NCI-H345 (cell line): ENCODE results near the gene ADIG.

ENCODE experiments used
- DNase-seq: peaks from one replicate; lab custom pipeline; 2025; lab: John Stamatoyannopoulos, UW

ADIG gene

GRCh38 chr20:38602185-38602581 is 21.2 kb downstream of the ADIG start:
- no peak for DNase-seq

DNA sequence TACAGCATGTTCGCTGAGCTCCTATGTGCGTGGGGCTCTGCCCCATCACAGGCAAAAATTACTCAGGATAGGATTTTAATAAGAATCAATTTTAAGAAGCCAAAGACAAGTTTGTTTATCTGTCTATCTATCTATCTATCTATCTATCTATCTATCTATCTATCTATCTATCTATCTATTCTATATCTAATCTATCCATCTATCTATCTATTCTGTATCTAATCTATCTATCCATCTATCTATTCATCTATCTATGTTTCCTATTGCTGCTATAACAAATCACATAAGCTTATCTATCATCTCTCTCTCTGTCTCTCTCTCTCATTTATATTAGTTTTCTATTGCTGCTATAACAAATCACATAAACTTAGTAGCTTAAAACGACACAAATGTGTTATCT is 22.3 kb downstream of the ADIG start:
- no peak for DNase-seq

GRCh38 chr20:38604873-38605303 is 23.9 kb downstream of the ADIG start:
- DNase-seq = no peak

DNA sequence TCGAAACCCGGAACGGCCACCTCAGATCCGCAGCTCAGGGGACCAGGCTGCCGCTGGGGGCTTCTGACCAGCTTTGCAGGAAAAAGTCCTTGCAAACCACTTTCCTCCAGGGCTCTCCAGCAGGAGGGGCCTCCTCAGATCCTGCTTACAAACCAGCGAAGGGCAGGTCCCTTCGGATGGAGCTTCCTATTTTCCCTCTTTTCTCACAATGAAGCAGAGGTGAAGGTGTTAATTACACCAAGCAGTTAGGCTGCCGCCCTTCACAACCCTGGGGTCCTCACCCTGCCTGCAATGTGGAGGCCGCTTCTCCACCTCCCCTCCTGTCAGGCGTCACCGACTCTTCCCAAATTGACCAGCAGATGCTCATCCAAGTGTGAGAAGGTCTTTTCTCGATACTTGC is 26.4 kb downstream of the ADIG start:
- DNase-seq = no peak

DNA sequence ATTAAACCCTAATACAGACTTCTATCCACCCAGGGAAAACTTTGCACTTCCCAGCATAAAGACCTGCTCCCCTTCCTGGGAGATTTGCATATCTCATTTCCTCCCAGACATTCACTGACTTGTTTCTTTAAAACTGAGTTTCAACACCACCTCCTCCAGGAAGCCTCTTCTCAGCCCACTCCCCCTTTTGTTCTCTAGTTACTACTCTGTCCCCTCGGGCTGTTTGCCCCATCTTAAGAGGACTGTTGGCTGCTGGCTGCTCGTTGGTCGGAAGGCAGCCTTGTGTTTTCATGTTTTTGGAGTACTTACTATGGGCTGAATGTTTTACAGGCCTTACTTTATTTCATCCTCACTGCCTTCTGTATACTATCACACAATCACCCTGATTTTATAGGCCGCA is 27.2 kb downstream of the ADIG start:
- DNase-seq = no peak

GRCh38 chr20:38609815-38610214 is 28.8 kb downstream of the ADIG start:
- no peak for DNase-seq

GRCh38 chr20:38610521-38610920 is 29.5 kb downstream of the ADIG start:
- DNase-seq = no peak

DNA sequence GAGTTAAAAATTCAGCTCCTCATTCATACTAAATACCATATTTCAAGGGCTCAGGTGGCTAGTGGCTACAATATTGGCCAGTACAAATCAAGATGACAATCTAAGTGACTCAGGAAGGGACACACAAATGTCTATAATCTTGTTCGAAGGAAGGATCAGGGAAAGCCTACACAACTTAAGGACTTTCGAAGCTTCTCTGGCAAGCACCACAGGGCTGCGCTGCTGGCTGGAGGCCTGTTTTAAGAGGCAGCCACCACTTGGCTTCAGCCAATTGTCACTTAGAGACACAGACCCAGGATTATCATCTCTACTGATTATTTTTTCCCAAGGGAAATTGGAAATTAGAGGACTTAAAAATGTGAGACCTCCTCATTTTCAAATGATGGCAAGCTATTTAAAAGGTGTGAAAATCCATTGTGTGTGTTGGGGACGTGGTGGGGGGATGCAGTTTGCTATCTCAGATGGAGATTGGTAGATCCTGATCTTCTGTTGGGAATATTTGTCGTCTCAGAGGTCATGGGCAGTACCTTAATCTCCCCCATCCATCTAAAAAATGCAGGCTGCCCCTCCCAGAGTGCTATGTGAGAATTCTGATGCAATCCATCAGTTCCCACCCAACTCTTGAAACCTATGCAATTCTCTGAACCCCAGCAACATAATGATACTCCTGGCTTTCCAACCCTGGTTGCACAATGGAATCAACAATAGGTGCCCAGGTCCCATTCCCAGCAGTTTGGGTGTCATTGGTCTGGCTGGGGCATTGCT is 31.9 kb downstream of the ADIG start:
- no peak for DNase-seq

- DNase-seq = no peak
Measured at GRCh38 chr20:38615283-38615682, 34.3 kb downstream of the ADIG start.

DNA sequence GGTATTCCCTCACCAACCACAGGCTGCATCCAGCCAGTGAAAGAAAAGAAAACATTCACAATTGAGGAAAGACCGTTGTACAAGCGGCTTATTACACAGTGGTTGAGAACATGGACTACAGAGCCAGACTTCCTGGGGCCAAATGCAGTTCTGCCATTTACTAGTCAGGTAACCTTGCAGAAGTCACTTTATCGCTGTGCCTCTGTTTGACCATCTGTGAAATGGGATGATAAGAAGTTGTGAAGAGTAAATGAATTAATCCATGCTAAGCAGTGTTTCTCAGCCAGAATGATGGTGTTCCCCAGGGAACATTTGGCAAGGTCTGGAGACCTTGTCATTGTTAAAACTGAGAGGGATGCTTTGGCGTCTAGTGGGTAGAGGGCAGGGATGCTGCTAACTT is 35.5 kb downstream of the ADIG start:
- no peak for DNase-seq

- no peak for DNase-seq
Measured at GRCh38 chr20:38617011-38617829, 36.2 kb downstream of the ADIG start.

GRCh38 chr20:38617830-38618196 is 36.8 kb downstream of the ADIG start:
- DNase-seq = no peak

GRCh38 chr20:38620441-38620840 is 39.4 kb downstream of the ADIG start:
- DNase-seq = no peak

GRCh38 chr20:38623061-38623460 is 42.1 kb downstream of the ADIG start:
- DNase-seq = no peak

DNA sequence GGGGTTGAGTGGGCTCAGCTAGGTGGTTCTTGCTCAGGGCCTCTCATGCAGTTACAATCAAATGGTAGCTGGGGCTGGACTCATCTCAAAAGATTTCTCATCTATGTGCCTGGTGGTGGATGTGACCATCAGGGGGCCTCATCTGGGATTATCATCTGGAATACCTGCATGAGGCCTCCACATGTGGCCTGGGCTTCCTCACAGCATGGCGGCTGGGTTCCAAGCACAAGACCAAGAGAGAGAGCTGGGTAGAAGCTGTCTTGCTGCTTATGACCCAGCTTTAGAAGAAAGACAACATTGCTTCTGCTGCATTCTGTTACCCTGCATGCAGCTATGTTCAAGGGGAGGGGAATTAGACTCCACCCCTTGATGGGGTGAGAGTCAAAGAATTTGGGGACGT is 43.1 kb downstream of the ADIG start:
- no peak for DNase-seq

DNA sequence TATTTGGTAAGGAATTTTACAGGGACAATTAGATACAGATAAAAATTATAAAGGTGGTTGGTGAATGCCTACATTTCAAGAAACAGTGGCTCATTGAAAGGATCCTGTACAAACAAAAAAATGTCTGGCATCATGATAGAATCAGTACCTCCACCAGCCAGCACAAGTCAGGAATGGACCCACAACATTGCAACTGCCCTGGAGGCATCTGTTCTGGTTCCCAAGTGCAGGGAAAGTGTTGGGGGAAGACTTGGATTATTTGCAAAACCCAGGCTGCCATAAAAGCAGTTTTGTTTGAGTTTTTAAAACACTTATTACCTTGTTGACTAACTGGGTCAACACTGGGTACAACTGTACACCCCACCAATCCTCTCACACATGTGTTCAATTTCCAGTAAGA is 44.9 kb downstream of the ADIG start:
- no peak for DNase-seq

DNA sequence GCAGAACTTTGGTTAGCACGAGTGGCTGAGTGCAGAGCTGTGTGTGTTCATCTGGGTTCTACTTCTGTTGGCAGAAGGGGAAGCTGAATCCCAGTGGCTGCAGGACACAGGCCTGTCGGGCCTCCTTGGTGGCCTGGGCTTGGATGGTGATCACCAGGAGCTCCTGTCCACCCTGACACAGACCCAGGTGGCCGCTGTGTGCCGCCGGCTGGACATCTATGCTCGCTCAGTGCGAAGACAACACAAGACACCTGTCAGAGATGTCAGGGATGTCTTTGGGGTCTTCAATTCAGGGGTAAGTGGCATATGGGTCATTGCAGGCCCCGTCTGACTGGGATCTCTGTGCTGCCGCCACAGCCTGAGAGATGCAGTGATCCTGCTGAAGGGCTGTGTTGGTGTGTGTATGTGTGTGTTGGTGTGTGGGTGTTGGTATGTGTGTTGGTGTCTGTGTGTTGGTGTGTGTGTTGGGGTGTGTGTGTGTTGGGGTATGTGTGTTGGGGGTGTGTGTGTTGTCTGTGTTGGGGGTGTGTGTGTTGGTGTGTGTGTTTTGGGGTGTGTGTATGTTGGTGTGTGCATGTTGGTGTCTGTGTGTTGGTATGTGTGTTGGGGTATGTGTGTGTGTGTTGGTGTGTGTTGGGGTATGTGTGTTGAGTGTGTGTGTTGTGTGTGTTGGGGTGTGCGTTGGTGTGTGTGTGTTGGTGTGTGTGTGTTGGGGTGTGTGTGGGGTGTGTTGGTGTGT is 46.1 kb downstream of the ADIG start:
- no peak for DNase-seq

- no peak for DNase-seq
Measured at GRCh38 chr20:38628580-38629470, 47.8 kb downstream of the ADIG start.

- no peak for DNase-seq
Measured at GRCh38 chr20:38629979-38630378, 49.0 kb downstream of the ADIG start.

GRCh38 chr20:38630727-38631126 is 49.7 kb downstream of the ADIG start:
- no peak for DNase-seq

GRCh38 chr20:38631155-38632022 is 50.4 kb downstream of the ADIG start:
- DNase-seq = no peak
